GM21381 (cell line): Measurements from ENCODE around the gene CEP112.
"Not testable (repeated sequence)": the region's sequence is repeated elsewhere in the genome, so short reads cannot be mapped to it uniquely, and the experiment has no call there.

ENCODE experiments used
- ATAC-seq: cut with Tn5 transposase; IDR thresholded peaks from one replicate; pipeline ENCODE4 v1.9.1; 2021; ENCODE audit warnings: mild to moderate bottlenecking, moderate library complexity; ENCODE audit not compliant: unreplicated experiment

Gene CEP112

GRCh38 chr17:66087073-66087472, 104.9 kb downstream of the CEP112 start:
- ATAC-seq, result no peak

GRCh38 chr17:66085221-66085620, 106.7 kb downstream of the CEP112 start:
- ATAC-seq, result no peak

GRCh38 chr17:66080670-66081069, 111.3 kb downstream of the CEP112 start:
- not testable (repeated sequence) for ATAC-seq

- ATAC-seq, result no peak
Measured at GRCh38 chr17:66076546-66077190, 115.3 kb downstream of the CEP112 start.

- ATAC-seq, result no peak
Measured at GRCh38 chr17:66073384-66073783, 118.5 kb downstream of the CEP112 start.

GRCh38 chr17:66063686-66064085, 128.2 kb downstream of the CEP112 start:
- no peak for ATAC-seq

GRCh38 chr17:66056148-66056547, 135.8 kb downstream of the CEP112 start:
- no peak for ATAC-seq

GRCh38 chr17:66054242-66054641, 137.7 kb downstream of the CEP112 start:
- ATAC-seq, result no peak

GRCh38 chr17:66044083-66044482, 147.8 kb downstream of the CEP112 start:
- no peak for ATAC-seq

GRCh38 chr17:66043419-66043818, 148.5 kb downstream of the CEP112 start:
- ATAC-seq, result no peak

- no peak for ATAC-seq
Measured at GRCh38 chr17:66040402-66040801, 151.5 kb downstream of the CEP112 start.

- ATAC-seq, result no peak
Measured at GRCh38 chr17:66038125-66038524, 153.8 kb downstream of the CEP112 start.

GRCh38 chr17:66037221-66037620, 154.7 kb downstream of the CEP112 start:
- no peak for ATAC-seq

- peak; percentile 62 for ATAC-seq
Measured at GRCh38 chr17:66032082-66032712, 159.7 kb downstream of the CEP112 start.

- no peak for ATAC-seq
Measured at GRCh38 chr17:66025551-66025950, 166.4 kb downstream of the CEP112 start.

- ATAC-seq, result no peak
Measured at GRCh38 chr17:66021757-66022156, 170.2 kb downstream of the CEP112 start.

GRCh38 chr17:66018786-66019185, 173.1 kb downstream of the CEP112 start:
- no peak for ATAC-seq

GRCh38 chr17:66016231-66016630, 175.7 kb downstream of the CEP112 start:
- no peak for ATAC-seq

- ATAC-seq, result no peak
Measured at GRCh38 chr17:66008680-66009079, 183.3 kb downstream of the CEP112 start.

- ATAC-seq, result no peak
Measured at GRCh38 chr17:66006654-66007053, 185.3 kb downstream of the CEP112 start.

GRCh38 chr17:66002812-66003211, 189.1 kb downstream of the CEP112 start:
- ATAC-seq, result no peak

GRCh38 chr17:66002063-66002585, 189.8 kb downstream of the CEP112 start:
- ATAC-seq, result no peak
